A673 (cell line): ENCODE results near the gene MAGEA1.

Source experiments
- EZH2 ChIP-seq: fragments of 200-600 bp; sonication (generic); IDR thresholded peaks from 2 replicates; pipeline ENCODE4 v1.6.1; 2017; ENCODE audit warnings: borderline replicate concordance, low read depth, mild to moderate bottlenecking, mixed read lengths, antibody characterized with exemption, low read length; ENCODE audit not compliant: poor library complexity, severe bottlenecking
- TF ChIP-seq, protein P1 (sequence below): fragments of 300-800, 200-600 bp; sonication (generic); conservative IDR thresholded peaks from 2 replicates; pipeline ENCODE4 v1.5.1; 2017; ENCODE audit warnings: low read depth, mild to moderate bottlenecking, antibody characterized with exemption, low read length, moderate library complexity, mixed read lengths

DNA sequence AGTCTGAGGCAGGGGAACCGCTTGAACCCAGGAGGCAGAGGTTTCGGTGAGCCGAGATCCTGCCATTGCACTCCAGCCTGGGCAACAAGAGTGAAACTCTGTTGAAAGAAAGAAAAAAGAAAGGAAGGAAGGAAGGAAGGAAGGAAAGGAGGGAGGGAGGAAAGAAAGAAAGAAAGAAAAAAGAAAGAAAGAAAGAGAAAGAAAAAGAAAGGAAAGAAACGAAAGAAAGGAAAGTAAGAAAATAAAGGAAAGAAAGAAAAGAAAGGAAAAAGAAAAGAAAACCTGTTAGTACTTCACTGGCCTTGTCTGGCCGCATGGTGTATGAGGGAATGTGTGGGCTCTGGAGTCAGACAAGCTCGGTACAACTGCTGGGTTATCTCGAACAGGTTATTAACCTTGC is 20.8 kb upstream of the MAGEA1 start:
- TF ChIP-seq, protein P1, sequence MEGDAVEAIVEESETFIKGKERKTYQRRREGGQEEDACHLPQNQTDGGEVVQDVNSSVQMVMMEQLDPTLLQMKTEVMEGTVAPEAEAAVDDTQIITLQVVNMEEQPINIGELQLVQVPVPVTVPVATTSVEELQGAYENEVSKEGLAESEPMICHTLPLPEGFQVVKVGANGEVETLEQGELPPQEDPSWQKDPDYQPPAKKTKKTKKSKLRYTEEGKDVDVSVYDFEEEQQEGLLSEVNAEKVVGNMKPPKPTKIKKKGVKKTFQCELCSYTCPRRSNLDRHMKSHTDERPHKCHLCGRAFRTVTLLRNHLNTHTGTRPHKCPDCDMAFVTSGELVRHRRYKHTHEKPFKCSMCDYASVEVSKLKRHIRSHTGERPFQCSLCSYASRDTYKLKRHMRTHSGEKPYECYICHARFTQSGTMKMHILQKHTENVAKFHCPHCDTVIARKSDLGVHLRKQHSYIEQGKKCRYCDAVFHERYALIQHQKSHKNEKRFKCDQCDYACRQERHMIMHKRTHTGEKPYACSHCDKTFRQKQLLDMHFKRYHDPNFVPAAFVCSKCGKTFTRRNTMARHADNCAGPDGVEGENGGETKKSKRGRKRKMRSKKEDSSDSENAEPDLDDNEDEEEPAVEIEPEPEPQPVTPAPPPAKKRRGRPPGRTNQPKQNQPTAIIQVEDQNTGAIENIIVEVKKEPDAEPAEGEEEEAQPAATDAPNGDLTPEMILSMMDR: no peak
- no peak for TF ChIP-seq EZH2
